Erythroblast (primary cell): ENCODE data around the gene SCG3.
"Not testable (repeated sequence)": the region's sequence is repeated elsewhere in the genome, so short reads cannot be mapped to it uniquely, and the experiment has no call there.

Experiments
- DNase-seq, 2 experiments: peaks; one replicate each; lab custom pipeline; 2025; lab: John Stamatoyannopoulos, UW
- GATA1 ChIP-seq: IDR thresholded peaks from 2 replicates; pipeline ENCODE4 v1.6.1; 2011; ENCODE audit warnings: low read depth, mild to moderate bottlenecking, control low read depth, low read length, moderate library complexity
- POLR2A ChIP-seq: IDR thresholded peaks from 2 replicates; pipeline ENCODE4 v1.6.1; 2011; ENCODE audit warnings: mild to moderate bottlenecking, low read length

SCG3 gene

DNA sequence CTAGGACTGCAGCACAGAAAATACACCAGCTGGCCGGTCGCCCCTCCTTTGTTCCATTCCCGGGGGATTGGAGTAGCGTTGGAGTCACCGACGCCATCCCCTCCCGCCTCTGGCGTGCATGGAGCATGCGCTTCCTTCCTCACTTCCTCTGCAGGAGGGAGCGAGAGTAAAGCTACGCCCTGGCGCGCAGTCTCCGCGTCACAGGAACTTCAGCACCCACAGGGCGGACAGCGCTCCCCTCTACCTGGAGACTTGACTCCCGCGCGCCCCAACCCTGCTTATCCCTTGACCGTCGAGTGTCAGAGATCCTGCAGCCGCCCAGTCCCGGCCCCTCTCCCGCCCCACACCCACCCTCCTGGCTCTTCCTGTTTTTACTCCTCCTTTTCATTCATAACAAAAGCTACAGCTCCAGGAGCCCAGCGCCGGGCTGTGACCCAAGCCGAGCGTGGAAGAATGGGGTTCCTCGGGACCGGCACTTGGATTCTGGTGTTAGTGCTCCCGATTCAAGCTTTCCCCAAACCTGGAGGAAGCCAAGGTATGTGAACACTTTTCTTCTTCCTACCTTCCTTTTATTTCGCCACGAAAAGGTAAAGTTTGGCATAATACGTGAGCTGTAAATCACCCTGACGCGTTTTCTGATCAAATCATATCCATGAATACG lies at the start of gene SCG3:
SCG3 (plus strand) TSS at position 201 of the 661 bp plus-strand sequence; CDS start at position 454, 253 bp downstream.
- DNase-seq: peak; percentile 69 to 72
- TF ChIP-seq POLR2A (no peak), GATA1 (no peak)

DNA sequence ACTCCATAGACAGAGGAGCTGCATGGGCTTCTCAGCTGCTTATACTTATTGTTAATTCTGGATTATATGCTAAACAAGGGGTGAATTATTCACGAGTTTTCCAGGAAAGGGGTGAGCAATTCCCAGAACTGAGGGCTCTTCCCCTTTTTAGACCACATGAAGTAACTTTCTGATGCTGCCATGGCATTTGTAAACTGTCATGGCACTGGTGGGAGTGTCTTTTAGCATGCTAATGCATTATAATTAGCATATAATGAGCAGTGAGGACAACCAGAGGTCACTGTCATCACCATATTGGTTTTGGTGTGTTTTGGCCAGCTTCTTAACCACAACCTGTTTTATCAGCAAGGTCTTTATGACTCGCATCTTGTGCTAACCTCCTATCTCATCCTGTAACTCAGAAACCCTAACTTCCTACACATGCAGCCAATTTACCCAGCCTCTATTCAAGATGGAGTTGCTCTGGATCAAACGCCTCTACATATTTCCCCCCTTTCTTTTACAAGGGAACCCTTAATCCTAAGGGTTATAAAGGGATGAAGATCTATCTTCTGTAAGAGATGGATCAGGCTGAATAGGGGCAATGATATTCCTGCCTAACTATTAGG lies 46.6 kb upstream of the SCG3 start:
- DNase-seq: no peak
- TF ChIP-seq POLR2A (no peak), GATA1 (no peak)

DNA sequence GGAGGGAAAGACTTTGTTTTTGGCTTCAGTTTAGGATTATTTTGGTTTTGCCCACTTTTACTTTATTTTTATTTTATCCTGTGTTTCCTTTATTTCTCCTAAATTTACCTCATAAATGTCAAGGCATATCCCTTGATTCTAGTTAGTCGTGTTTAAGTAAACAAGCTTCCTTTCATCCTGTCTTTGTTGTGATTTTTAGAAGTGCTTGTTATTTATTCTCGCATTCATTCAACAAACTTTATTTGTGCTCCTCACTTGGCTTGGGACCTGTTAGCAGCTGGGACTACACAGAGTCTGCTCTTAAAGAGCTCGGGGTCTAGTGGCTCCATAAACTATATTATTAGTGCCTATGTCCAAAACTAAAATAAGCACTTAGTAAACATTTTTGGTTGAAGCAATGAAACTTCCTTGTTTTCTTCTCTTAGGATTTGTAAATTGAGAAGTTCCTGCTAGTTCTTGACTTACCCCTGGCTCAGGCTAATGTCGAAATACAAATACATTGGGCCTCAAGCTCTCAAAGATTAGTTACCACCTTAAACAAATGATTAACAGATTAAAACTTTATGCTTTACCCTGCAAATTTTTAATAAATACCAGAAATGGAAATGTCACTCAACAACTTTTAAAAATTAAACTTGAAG lies 39.7 kb upstream of the SCG3 start:
- no peak for TF ChIP-seq POLR2A
- no peak for TF ChIP-seq GATA1
- no peak for DNase-seq

GRCh38 chr15:51642696-51643095 lies 38.6 kb upstream of the SCG3 start:
- TF ChIP-seq POLR2A (no peak), GATA1 (no peak)
- DNase-seq: no peak

DNA sequence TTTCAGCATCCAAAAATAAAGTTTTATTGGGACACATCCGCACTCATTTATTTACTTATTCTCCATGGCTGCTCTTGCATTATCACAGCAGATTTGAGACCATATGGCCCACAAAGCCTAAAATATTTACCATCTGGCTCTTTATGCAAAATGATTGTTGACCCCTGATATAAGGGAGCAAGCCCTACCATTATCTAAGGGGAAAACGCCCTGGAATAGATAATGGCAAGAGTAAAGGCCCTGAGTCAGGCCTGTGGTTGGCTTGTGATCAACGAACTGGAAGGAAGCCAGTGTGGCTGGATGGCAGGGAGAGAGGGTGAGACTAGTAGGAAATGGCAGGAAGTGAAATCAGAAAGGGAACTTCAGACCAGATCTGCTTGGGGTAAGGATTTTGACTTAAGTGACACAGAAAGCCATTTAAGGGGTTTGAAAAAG lies 34.2 kb upstream of the SCG3 start:
- TF ChIP-seq GATA1 (peak; percentile 20), POLR2A (no peak)
- peak; percentile 85 to 92 for DNase-seq

- not testable (repeated sequence) for DNase-seq
These were observed 33.2 kb upstream of the SCG3 start for GRCh38 chr15:51648101-51648500.

DNA sequence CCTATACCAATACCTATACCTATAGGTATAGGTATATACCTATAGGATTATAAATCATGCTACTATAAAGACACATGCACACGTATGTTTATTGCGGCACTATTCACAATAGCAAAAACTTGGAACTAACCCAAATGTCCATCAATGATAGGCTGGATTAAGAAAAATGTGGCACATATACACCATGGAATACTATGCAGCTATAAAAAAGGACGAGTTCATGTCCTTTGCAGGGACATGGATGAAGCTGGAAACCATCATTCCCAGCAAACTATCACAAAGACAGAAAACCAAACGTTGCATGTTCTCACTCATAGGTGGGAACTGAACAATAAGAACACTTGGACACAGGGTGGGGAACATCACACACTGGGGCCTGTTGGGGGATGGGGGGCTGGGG lies 32.7 kb upstream of the SCG3 start:
- not testable (repeated sequence) for DNase-seq

DNA sequence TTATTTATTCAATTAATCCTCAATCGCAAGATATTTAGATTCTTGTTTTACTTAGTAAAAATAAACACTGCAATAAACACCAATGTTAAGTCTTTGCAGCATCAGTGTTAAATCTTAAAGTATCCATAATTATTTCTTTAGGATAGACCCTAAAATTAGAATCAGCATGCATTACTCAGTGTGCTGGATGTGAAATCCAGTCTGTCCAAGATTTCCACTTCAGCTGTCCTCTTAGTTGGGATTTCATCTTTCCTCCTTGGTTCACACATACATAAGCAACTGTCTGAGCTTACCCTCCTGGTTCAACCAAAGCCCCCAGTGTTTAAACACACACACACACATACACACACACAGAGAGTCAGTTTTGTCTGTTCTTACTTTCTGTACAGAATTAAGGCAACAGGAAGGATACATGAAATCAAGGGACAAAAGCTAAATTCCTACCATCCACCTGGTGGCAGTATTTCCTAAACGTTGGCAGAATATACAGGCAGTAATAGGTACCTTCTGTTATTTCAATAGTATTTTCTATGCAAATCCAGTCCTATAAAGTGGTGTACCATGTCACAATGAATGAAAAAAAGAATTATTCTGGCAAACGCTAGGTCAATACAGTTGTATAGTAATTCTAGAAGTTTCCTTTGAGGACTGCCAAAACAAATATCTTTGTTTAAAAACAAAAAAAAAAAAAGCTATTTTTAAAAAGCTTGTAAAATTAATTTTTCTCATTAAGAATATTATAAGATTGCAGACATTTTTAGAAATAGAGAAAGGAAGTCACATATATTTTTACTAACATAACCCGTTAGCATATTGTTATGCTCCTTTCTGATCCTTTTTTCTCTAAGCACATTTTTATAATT lies 31.4 kb upstream of the SCG3 start:
- DNase-seq: peak; percentile 83 to 88
- TF ChIP-seq GATA1 (no peak), POLR2A (no peak)

- peak; percentile 91 to 97 for DNase-seq
- TF ChIP-seq POLR2A (peak; percentile 44), GATA1 (peak; percentile 59)
These were observed 29.1 kb upstream of the SCG3 start for GRCh38 chr15:51652084-51652668.

- DNase-seq: not testable (repeated sequence)
These were observed 25.8 kb upstream of the SCG3 start for GRCh38 chr15:51655401-51656057.

DNA sequence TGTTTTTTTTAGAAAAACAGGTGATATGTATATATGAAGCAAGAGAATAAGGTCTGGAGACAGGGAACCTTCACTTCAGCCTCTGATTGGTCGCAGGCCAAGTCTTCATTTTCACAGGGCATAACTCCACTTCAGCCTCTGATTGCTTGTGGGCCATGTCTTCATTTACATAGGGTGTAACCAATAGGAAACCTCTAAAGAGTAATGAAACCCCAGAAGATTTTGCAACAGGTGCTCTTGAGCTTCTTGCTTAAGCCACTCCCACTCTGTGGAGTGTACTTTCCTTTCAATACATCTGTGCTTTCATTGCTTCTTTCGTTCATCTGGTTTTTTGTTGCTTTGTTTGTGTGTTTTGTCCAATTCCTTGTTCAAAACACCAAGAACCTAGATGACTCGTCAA lies 22.6 kb upstream of the SCG3 start:
- no peak for TF ChIP-seq POLR2A
- no peak for TF ChIP-seq GATA1
- DNase-seq: peak; percentile 7 to 35

GRCh38 chr15:51661072-51661471 lies 20.2 kb upstream of the SCG3 start:
- no peak for DNase-seq
- TF ChIP-seq POLR2A: no peak
- no peak for TF ChIP-seq GATA1

GRCh38 chr15:51667478-51667877 lies 13.8 kb upstream of the SCG3 start:
- DNase-seq: no peak
- TF ChIP-seq POLR2A (no peak), GATA1 (no peak)
